GF-D8 (cell line): ENCODE measurements around the gene PRKCA.
"Not testable (repeated sequence)": the region's sequence is repeated elsewhere in the genome, so short reads cannot be mapped to it uniquely, and the experiment has no call there.

Source experiments
- DNase-seq: peaks from one replicate; lab custom pipeline; 2025; lab: John Stamatoyannopoulos, UW

Gene PRKCA

GRCh38 chr17:66326476-66327047 is 24.1 kb downstream of the PRKCA start:
- DNase-seq, result no peak

- no peak for DNase-seq
Measured at GRCh38 chr17:66330646-66331037, 28.2 kb downstream of the PRKCA start.

GRCh38 chr17:66331038-66331816 is 28.8 kb downstream of the PRKCA start:
- DNase-seq, result peak; percentile 45

- no peak for DNase-seq
Measured at GRCh38 chr17:66335797-66336196, 33.4 kb downstream of the PRKCA start.

GRCh38 chr17:66337268-66337667 is 34.9 kb downstream of the PRKCA start:
- no peak for DNase-seq

- no peak for DNase-seq
Measured at GRCh38 chr17:66337866-66338485, 35.6 kb downstream of the PRKCA start.

GRCh38 chr17:66338937-66339336 is 36.5 kb downstream of the PRKCA start:
- no peak for DNase-seq

- no peak for DNase-seq
Measured at GRCh38 chr17:66339561-66339960, 37.1 kb downstream of the PRKCA start.

- DNase-seq, result no peak
Measured at GRCh38 chr17:66340720-66341119, 38.3 kb downstream of the PRKCA start.

GRCh38 chr17:66341462-66341861 is 39.0 kb downstream of the PRKCA start:
- DNase-seq, result no peak

- not testable (repeated sequence) for DNase-seq
Measured at GRCh38 chr17:66342263-66342662, 39.9 kb downstream of the PRKCA start.

- DNase-seq, result peak; percentile 15
Measured at GRCh38 chr17:66343531-66344078, 41.2 kb downstream of the PRKCA start.

- no peak for DNase-seq
Measured at GRCh38 chr17:66344473-66344872, 42.1 kb downstream of the PRKCA start.

GRCh38 chr17:66345264-66345663 is 42.9 kb downstream of the PRKCA start:
- no peak for DNase-seq

- DNase-seq, result not testable (repeated sequence)
Measured at GRCh38 chr17:66345949-66346638, 43.7 kb downstream of the PRKCA start.

- no peak for DNase-seq
Measured at GRCh38 chr17:66347661-66348514, 45.5 kb downstream of the PRKCA start.

- no peak for DNase-seq
Measured at GRCh38 chr17:66348584-66349165, 46.3 kb downstream of the PRKCA start.

- no peak for DNase-seq
Measured at GRCh38 chr17:66349521-66350254, 47.3 kb downstream of the PRKCA start.

- not testable (repeated sequence) for DNase-seq
Measured at GRCh38 chr17:66350576-66350975, 48.2 kb downstream of the PRKCA start.

- no peak for DNase-seq
Measured at GRCh38 chr17:66351033-66351432, 48.6 kb downstream of the PRKCA start.
